ENCODE results near the gene ULK3. TPM values are rescaled to one million over a fixed set of nuclear protein-coding genes. Genes with fewer than 3 reads are reported as not detected.

The ULK3 gene
- total and polyA plus RNA-seq, 2 experiments from 2014 or later = 40.4 to 45.7 TPM

- Histone ChIP-seq H3K36me3 (replicated peaks; ENCODE audit: insufficient read depth, low read depth) (no peaks in the 10 kb centered on the region), H3K9me3 (ENCODE audit: low read depth) (no peaks in the 10 kb centered on the region), H3K4me1 (ENCODE audit: insufficient read depth) (peaks cover 12% of the 10 kb centered on the region), H3K27ac (no peak overlapping the region), H3K4me3 (no peak overlapping the region), H3K4me2 (no peak overlapping the region), H2AFZ (no peak overlapping the region), H4K20me1 (ENCODE audit: insufficient read depth, poor library complexity, severe bottlenecking) (peaks cover 53% of the 10 kb centered on the region), H3K79me2 (peaks cover 67% of the 10 kb centered on the region), H3K27me3 (no peaks in the 10 kb centered on the region), H3K9me2 (replicated peaks; ENCODE audit: insufficient read depth) (no peaks in the 10 kb centered on the region)
- no peak for DNase-seq (ENCODE audit: low spot score)
- TF ChIP-seq EZH2 (IDR thresholded peaks at IDR 0.05; ENCODE audit: borderline replicate concordance) (no peak), EZH2phosphoT487 (IDR thresholded peaks at IDR 0.05; ENCODE audit: low read depth, severe bottlenecking, unreplicated experiment) (no peak)
- TF ChIP-seq, protein P1, sequence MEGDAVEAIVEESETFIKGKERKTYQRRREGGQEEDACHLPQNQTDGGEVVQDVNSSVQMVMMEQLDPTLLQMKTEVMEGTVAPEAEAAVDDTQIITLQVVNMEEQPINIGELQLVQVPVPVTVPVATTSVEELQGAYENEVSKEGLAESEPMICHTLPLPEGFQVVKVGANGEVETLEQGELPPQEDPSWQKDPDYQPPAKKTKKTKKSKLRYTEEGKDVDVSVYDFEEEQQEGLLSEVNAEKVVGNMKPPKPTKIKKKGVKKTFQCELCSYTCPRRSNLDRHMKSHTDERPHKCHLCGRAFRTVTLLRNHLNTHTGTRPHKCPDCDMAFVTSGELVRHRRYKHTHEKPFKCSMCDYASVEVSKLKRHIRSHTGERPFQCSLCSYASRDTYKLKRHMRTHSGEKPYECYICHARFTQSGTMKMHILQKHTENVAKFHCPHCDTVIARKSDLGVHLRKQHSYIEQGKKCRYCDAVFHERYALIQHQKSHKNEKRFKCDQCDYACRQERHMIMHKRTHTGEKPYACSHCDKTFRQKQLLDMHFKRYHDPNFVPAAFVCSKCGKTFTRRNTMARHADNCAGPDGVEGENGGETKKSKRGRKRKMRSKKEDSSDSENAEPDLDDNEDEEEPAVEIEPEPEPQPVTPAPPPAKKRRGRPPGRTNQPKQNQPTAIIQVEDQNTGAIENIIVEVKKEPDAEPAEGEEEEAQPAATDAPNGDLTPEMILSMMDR (IDR thresholded peaks at IDR 0.05; ENCODE audit: poor library complexity) = no peak
- 81% methylated on average over 6 of the region's 9 CpGs for WGBS (ENCODE audit: low lambda C conversion rate, missing lambda C conversion rate)
Measured at GRCh38 chr15:74794248-74794969, 48.5 kb downstream of the ULK3 start.

GRCh38 chr15:74793135-74794028 lies 49.6 kb downstream of the ULK3 start:
- H3K36me3 ChIP-seq (replicated peaks; ENCODE audit: insufficient read depth, low read depth) = no peaks in the 10 kb centered on the region
- no peaks in the 10 kb centered on the region for H3K9me2 ChIP-seq (replicated peaks; ENCODE audit: insufficient read depth)
- no peak overlapping the region for H3K4me3 ChIP-seq
- no peak for TF ChIP-seq EZH2 (IDR thresholded peaks at IDR 0.05; ENCODE audit: borderline replicate concordance)
- TF ChIP-seq EZH2phosphoT487 (IDR thresholded peaks at IDR 0.05; ENCODE audit: low read depth, severe bottlenecking, unreplicated experiment) = no peak
- TF ChIP-seq, protein P1 (IDR thresholded peaks at IDR 0.05; ENCODE audit: poor library complexity) = no peak
- H3K4me1 ChIP-seq (ENCODE audit: insufficient read depth) = peaks cover 19% of the 10 kb centered on the region
- H3K27ac ChIP-seq = no peak overlapping the region
- no peaks in the 10 kb centered on the region for H3K27me3 ChIP-seq
- H3K79me2 ChIP-seq = peaks cover 77% of the 10 kb centered on the region
- H2AFZ ChIP-seq = no peak overlapping the region
- H3K9me3 ChIP-seq (ENCODE audit: low read depth) = no peaks in the 10 kb centered on the region
- WGBS (ENCODE audit: low lambda C conversion rate, missing lambda C conversion rate) = 84% methylated on average over 11 of the region's 12 CpGs
- DNase-seq (ENCODE audit: low spot score) = no peak
- peaks cover 62% of the 10 kb centered on the region for H4K20me1 ChIP-seq (ENCODE audit: insufficient read depth, poor library complexity, severe bottlenecking)
- no peak overlapping the region for H3K4me2 ChIP-seq

GRCh38 chr15:74792227-74793016 lies 50.5 kb downstream of the ULK3 start:
- Histone ChIP-seq H4K20me1 (ENCODE audit: insufficient read depth, poor library complexity, severe bottlenecking) (peaks cover 72% of the 10 kb centered on the region), H3K4me2 (no peak overlapping the region), H3K4me3 (no peak overlapping the region), H3K9me3 (ENCODE audit: low read depth) (no peaks in the 10 kb centered on the region), H3K36me3 (replicated peaks; ENCODE audit: insufficient read depth, low read depth) (no peaks in the 10 kb centered on the region), H3K27ac (no peak overlapping the region), H3K27me3 (no peaks in the 10 kb centered on the region), H3K4me1 (ENCODE audit: insufficient read depth) (peaks cover 29% of the 10 kb centered on the region), H2AFZ (no peak overlapping the region), H3K9me2 (replicated peaks; ENCODE audit: insufficient read depth) (no peaks in the 10 kb centered on the region), H3K79me2 (peaks cover 86% of the 10 kb centered on the region)
- 87% methylated on average over 12 of the region's 12 CpGs for WGBS (ENCODE audit: low lambda C conversion rate, missing lambda C conversion rate)
- TF ChIP-seq EZH2phosphoT487 (IDR thresholded peaks at IDR 0.05; ENCODE audit: low read depth, severe bottlenecking, unreplicated experiment) = no peak
- no peak for TF ChIP-seq EZH2 (IDR thresholded peaks at IDR 0.05; ENCODE audit: borderline replicate concordance)
- no peak for DNase-seq (ENCODE audit: low spot score)

Measured in hepatocyte (in vitro differentiated cells).